ENCODE measurements around the gene STIP1.

STIP1 gene

GRCh38 chr11:64248578-64248977 is 62.6 kb downstream of the STIP1 start:
- WGBS, result 33% methylated on average over 7 of the region's 7 CpGs
- H3K36me3 ChIP-seq (ENCODE audit: insufficient read depth, low read length), result peaks cover 13% of the 10 kb centered on the region
- H3K4me3 ChIP-seq (ENCODE audit: low read length), result peak overlapping the region; percentile 93; the same call in 1 of the 2 replicates
- no peaks in the 10 kb centered on the region for H3K9me3 ChIP-seq (ENCODE audit: insufficient read depth, low read depth, low read length)
- H3K27me3 ChIP-seq (ENCODE audit: insufficient read depth, low read length), result no peaks in the 10 kb centered on the region
- H3K27ac ChIP-seq (ENCODE audit: low read depth, low read length), result peak overlapping the region; percentile 96
- H3K9ac ChIP-seq (ENCODE audit: low read depth, low read length), result peak overlapping the region; percentile 51; the same call in 1 of the 2 replicates
- H3K4me1 ChIP-seq (ENCODE audit: insufficient read depth, low read length), result peaks cover 34% of the 10 kb centered on the region

GRCh38 chr11:64249038-64249437 is 63.1 kb downstream of the STIP1 start:
- H3K4me1 ChIP-seq (ENCODE audit: insufficient read depth, low read length), result peaks cover 34% of the 10 kb centered on the region
- H3K9ac ChIP-seq (ENCODE audit: low read depth, low read length), result peak overlapping the region; percentile 51; the same call in 1 of the 2 replicates
- peaks cover 8% of the 10 kb centered on the region for H3K36me3 ChIP-seq (ENCODE audit: insufficient read depth, low read length)
- H3K27ac ChIP-seq (ENCODE audit: low read depth, low read length), result peak overlapping the region; percentile 96
- H3K27me3 ChIP-seq (ENCODE audit: insufficient read depth, low read length), result no peaks in the 10 kb centered on the region
- 0 out of 2 replicates have a peak overlapping the region, but pooled peaks have one; percentile 10 for H3K4me3 ChIP-seq (ENCODE audit: low read length)
- no peaks in the 10 kb centered on the region for H3K9me3 ChIP-seq (ENCODE audit: insufficient read depth, low read depth, low read length)
- WGBS, result 80% methylated on average over 4 of the region's 4 CpGs

- Histone ChIP-seq H3K4me3 (ENCODE audit: low read length) (peak overlapping the region; percentile 10; the same call in 1 of the 2 replicates), H3K4me1 (ENCODE audit: insufficient read depth, low read length) (peaks cover 34% of the 10 kb centered on the region), H3K9ac (ENCODE audit: low read depth, low read length) (no peak overlapping the region; the same call in 1 of the 2 replicates), H3K36me3 (ENCODE audit: insufficient read depth, low read length) (peaks cover 7% of the 10 kb centered on the region), H3K9me3 (ENCODE audit: insufficient read depth, low read depth, low read length) (no peaks in the 10 kb centered on the region), H3K27me3 (ENCODE audit: insufficient read depth, low read length) (no peaks in the 10 kb centered on the region), H3K27ac (ENCODE audit: low read depth, low read length) (peak overlapping the region; percentile 96)
- 50% methylated on average over 7 of the region's 8 CpGs for WGBS
Measured at GRCh38 chr11:64249563-64250414, 63.8 kb downstream of the STIP1 start.

- Histone ChIP-seq H3K4me3 (ENCODE audit: low read length) (peak overlapping the region; percentile 89), H3K36me3 (ENCODE audit: insufficient read depth, low read length) (peaks cover 9% of the 10 kb centered on the region), H3K4me1 (ENCODE audit: insufficient read depth, low read length) (peaks cover 34% of the 10 kb centered on the region), H3K9me3 (ENCODE audit: insufficient read depth, low read depth, low read length) (no peaks in the 10 kb centered on the region), H3K9ac (ENCODE audit: low read depth, low read length) (peak overlapping the region; percentile 79), H3K27ac (ENCODE audit: low read depth, low read length) (peak overlapping the region; percentile 96), H3K27me3 (ENCODE audit: insufficient read depth, low read length) (no peaks in the 10 kb centered on the region)
- 5% methylated on average over 13 of the region's 13 CpGs for whole genome bisulfite sequencing
Measured at GRCh38 chr11:64250415-64251015, 64.5 kb downstream of the STIP1 start.

- H3K27me3 ChIP-seq (ENCODE audit: insufficient read depth, low read length), result no peaks in the 10 kb centered on the region
- H3K27ac ChIP-seq (ENCODE audit: low read depth, low read length), result peak within 1 kb of the TSS; percentile 96; the same call in 1 of the 2 replicates
- WGBS, result 1% methylated on average over 75 of the region's 75 CpGs
- H3K4me3 ChIP-seq (ENCODE audit: low read length), result peak within 1 kb of the TSS; percentile 89
- H3K9ac ChIP-seq (ENCODE audit: low read depth, low read length), result peak within 1 kb of the TSS; percentile 79
- H3K36me3 ChIP-seq (ENCODE audit: insufficient read depth, low read length), result peaks cover 16% of the 10 kb centered on the region
- no peaks in the 10 kb centered on the region for H3K9me3 ChIP-seq (ENCODE audit: insufficient read depth, low read depth, low read length)
- H3K4me1 ChIP-seq (ENCODE audit: insufficient read depth, low read length), result peaks cover 34% of the 10 kb centered on the region
Measured at GRCh38 chr11:64251016-64251752, 65.2 kb downstream of the STIP1 start, which contains the start of gene PLCB3. TSS of gene PLCB3 (plus strand) at chr11:64251530. CDS start at chr11:64251650, 120 bp downstream.

- Histone ChIP-seq H3K4me1 (ENCODE audit: insufficient read depth, low read length) (peaks cover 34% of the 10 kb centered on the region), H3K9ac (ENCODE audit: low read depth, low read length) (peak overlapping the region; percentile 67)
- WGBS, result under 1% methylated on average over 18 of the region's 18 CpGs
Measured at GRCh38 chr11:64251753-64252002, 65.7 kb downstream of the STIP1 start.

GRCh38 chr11:64252003-64252872 is 66.3 kb downstream of the STIP1 start:
- Histone ChIP-seq H3K27ac (ENCODE audit: low read depth, low read length) (peak overlapping the region; percentile 66; the same call in 1 of the 2 replicates), H3K4me1 (ENCODE audit: insufficient read depth, low read length) (peaks cover 34% of the 10 kb centered on the region), H3K9ac (ENCODE audit: low read depth, low read length) (peak overlapping the region; percentile 67), H3K9me3 (ENCODE audit: insufficient read depth, low read depth, low read length) (no peaks in the 10 kb centered on the region), H3K27me3 (ENCODE audit: insufficient read depth, low read length) (no peaks in the 10 kb centered on the region), H3K36me3 (ENCODE audit: insufficient read depth, low read length) (peaks cover 24% of the 10 kb centered on the region), H3K4me3 (ENCODE audit: low read length) (peak overlapping the region; percentile 89)
- 5% methylated on average over 19 of the region's 23 CpGs for WGBS

More at GRCh38 chr11:64251753-64252002, 65.7 kb downstream of the STIP1 start:
- no peaks in the 10 kb centered on the region for H3K27me3 ChIP-seq (ENCODE audit: insufficient read depth, low read length)
- H3K9me3 ChIP-seq (ENCODE audit: insufficient read depth, low read depth, low read length), result no peaks in the 10 kb centered on the region
- peak overlapping the region; percentile 63; the same call in 1 of the 2 replicates for H3K27ac ChIP-seq (ENCODE audit: low read depth, low read length)
- H3K4me3 ChIP-seq (ENCODE audit: low read length), result peak overlapping the region; percentile 89
- H3K36me3 ChIP-seq (ENCODE audit: insufficient read depth, low read length), result peaks cover 21% of the 10 kb centered on the region

GRCh38 chr11:64253043-64253442 is 67.1 kb downstream of the STIP1 start:
- peak overlapping the region; percentile 66; the same call in 1 of the 2 replicates for H3K27ac ChIP-seq (ENCODE audit: low read depth, low read length)
- H3K4me1 ChIP-seq (ENCODE audit: insufficient read depth, low read length), result peaks cover 30% of the 10 kb centered on the region
- peak overlapping the region; percentile 89 for H3K4me3 ChIP-seq (ENCODE audit: low read length)
- no peak overlapping the region for H3K9ac ChIP-seq (ENCODE audit: low read depth, low read length)
- no peaks in the 10 kb centered on the region for H3K9me3 ChIP-seq (ENCODE audit: insufficient read depth, low read depth, low read length)
- peaks cover 31% of the 10 kb centered on the region for H3K36me3 ChIP-seq (ENCODE audit: insufficient read depth, low read length)
- no peaks in the 10 kb centered on the region for H3K27me3 ChIP-seq (ENCODE audit: insufficient read depth, low read length)
- WGBS, result 80% methylated on average over 8 of the region's 8 CpGs

GRCh38 chr11:64253481-64253880 is 67.5 kb downstream of the STIP1 start:
- WGBS, result 90% methylated on average over 5 of the region's 5 CpGs
- 0 out of 2 replicates have a peak overlapping the region, but pooled peaks have one; percentile 89 for H3K4me3 ChIP-seq (ENCODE audit: low read length)
- H3K27ac ChIP-seq (ENCODE audit: low read depth, low read length), result peak overlapping the region; percentile 66; the same call in 1 of the 2 replicates
- peaks cover 25% of the 10 kb centered on the region for H3K4me1 ChIP-seq (ENCODE audit: insufficient read depth, low read length)
- peaks cover 35% of the 10 kb centered on the region for H3K36me3 ChIP-seq (ENCODE audit: insufficient read depth, low read length)
- no peak overlapping the region for H3K9ac ChIP-seq (ENCODE audit: low read depth, low read length)
- H3K27me3 ChIP-seq (ENCODE audit: insufficient read depth, low read length), result no peaks in the 10 kb centered on the region
- H3K9me3 ChIP-seq (ENCODE audit: insufficient read depth, low read depth, low read length), result no peaks in the 10 kb centered on the region

All from HUES64 (cell line).